Prostate gland (tissue), 2 donors: ENCODE data around the gene MPC1. TPM values are rescaled to one million over a fixed set of nuclear protein-coding genes. Genes with fewer than 3 reads are reported as not detected.
"Not testable (repeated sequence)": the region's sequence is repeated elsewhere in the genome, so short reads cannot be mapped to it uniquely, and the experiment has no call there.

Experiments used
- DNase-seq: peaks from one replicate; pipeline ENCODE4 v3.0.0-alpha.2; 2019; ENCODE audit warnings: low spot score
- H3K27ac ChIP-seq, 2 donors: fragments of 200-600 bp; sonication (generic); 2 replicates each; pipeline ENCODE4 v1.5.1; 2017 to 2019
- H3K27me3 ChIP-seq: fragments of 200-600 bp; sonication (generic); replicated peaks from 2 replicates; pipeline ENCODE4 v1.5.1; 2019; ENCODE audit not compliant: insufficient read depth
- H3K36me3 ChIP-seq, 2 donors: fragments of 200-600 bp; sonication (generic); 1 replicate in 1 of 2; 2 replicates in 1 of 2; pipeline versions ENCODE4 v1.5.1 to v1.8.1; 2017 to 2019
- H3K4me1 ChIP-seq: fragments of 200-600 bp; sonication (generic); replicated peaks from 2 replicates; pipeline ENCODE4 v1.5.1; 2019
- H3K4me3 ChIP-seq, 2 donors: fragments of 200-600 bp; sonication (generic); 2 replicates each; pipeline ENCODE4 v1.5.1; 2017 to 2019
- H3K9me3 ChIP-seq: fragments of 200-600 bp; sonication (generic); 2 replicates; pipeline ENCODE4 v1.5.1; 2017
- POLR2A ChIP-seq: fragments of 450-650 bp; IDR thresholded peaks from one replicate; pipeline ENCODE4 v1.6.1; 2016; ENCODE audit warnings: antibody characterized with exemption, mild to moderate bottlenecking
- POLR2AphosphoS5 ChIP-seq: sonication (generic); formaldehyde crosslinking; IDR thresholded peaks from one replicate; pipeline ENCODE4 v1.6.1; 2017; ENCODE audit warnings: antibody characterized with exemption
- WGBS: methylation state at CpG from one replicate; pipeline ENCODE4 v1.1.5; 2018; 5-methylcytosine and 5-hydroxymethylcytosine counted together
- intact Hi-C: fragments of 100-400 bp; cut with DNase I; formaldehyde crosslinking; loops from one replicate; pipeline ENCODE4 v1.14.2; 2022
- total RNA-seq, 2 donors: library from RNA; depleted of rRNA; stranded (reverse); fragments of >200 nt; gene quantifications; one replicate each; pipeline ENCODE4 v1.1.0, GENCODE V29; 2016
- TF ChIP-seq, protein P1 (sequence below), 4 experiments: fragments of 200-600 bp in 2 of 4; fragments of 450-650 bp in 2 of 4; sonication (generic) in 2 of 4; IDR thresholded peaks; 1 replicate in 3 of 4; 2 replicates in 1 of 4; pipeline ENCODE4 v1.5.1; 2016 to 2019; ENCODE audit warnings: antibody characterized with exemption in 4 of 4, mild to moderate bottlenecking in 2 of 4, moderate library complexity in 2 of 4

The MPC1 gene
- total RNA-seq, 2 donors from 2014 or later = 25.3 to 58.9 TPM

DNA sequence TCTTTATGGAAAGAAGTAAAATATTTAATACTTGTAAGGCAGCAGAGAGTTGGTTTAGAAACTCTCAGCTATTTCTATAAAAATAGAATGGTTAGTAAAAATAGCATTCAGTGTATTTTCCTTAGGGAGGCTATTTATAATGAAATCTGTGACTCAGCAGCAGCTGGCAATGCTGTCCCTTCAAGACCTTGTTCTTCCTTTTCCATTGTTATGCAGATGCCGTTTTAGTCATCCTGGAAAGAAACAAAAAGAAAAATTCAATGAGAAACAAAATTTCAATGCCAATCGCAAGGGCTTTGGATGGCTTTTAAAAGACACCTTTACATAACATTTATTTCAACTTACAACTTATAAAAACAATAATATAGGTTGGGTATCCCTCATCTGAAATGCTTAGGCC is 17.5 kb downstream of the MPC1 start:
- H3K27ac ChIP-seq = no peak overlapping the region
- H3K4me1 ChIP-seq = no peaks in the 10 kb centered on the region
- 53% methylated on average over 2 of the region's 2 CpGs for WGBS
- no peak overlapping the region for H3K4me3 ChIP-seq
- no peaks in the 10 kb centered on the region for H3K36me3 ChIP-seq
- TF ChIP-seq POLR2AphosphoS5 (no peak), POLR2A (no peak)
- TF ChIP-seq, protein P1, sequence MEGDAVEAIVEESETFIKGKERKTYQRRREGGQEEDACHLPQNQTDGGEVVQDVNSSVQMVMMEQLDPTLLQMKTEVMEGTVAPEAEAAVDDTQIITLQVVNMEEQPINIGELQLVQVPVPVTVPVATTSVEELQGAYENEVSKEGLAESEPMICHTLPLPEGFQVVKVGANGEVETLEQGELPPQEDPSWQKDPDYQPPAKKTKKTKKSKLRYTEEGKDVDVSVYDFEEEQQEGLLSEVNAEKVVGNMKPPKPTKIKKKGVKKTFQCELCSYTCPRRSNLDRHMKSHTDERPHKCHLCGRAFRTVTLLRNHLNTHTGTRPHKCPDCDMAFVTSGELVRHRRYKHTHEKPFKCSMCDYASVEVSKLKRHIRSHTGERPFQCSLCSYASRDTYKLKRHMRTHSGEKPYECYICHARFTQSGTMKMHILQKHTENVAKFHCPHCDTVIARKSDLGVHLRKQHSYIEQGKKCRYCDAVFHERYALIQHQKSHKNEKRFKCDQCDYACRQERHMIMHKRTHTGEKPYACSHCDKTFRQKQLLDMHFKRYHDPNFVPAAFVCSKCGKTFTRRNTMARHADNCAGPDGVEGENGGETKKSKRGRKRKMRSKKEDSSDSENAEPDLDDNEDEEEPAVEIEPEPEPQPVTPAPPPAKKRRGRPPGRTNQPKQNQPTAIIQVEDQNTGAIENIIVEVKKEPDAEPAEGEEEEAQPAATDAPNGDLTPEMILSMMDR (IDR thresholded peaks at IDR 0.05) = no peak
- no peaks in the 10 kb centered on the region for H3K9me3 ChIP-seq
- DNase-seq = no peak
- no peaks in the 10 kb centered on the region for H3K27me3 ChIP-seq
- intact Hi-C loops = no loop called here

DNA sequence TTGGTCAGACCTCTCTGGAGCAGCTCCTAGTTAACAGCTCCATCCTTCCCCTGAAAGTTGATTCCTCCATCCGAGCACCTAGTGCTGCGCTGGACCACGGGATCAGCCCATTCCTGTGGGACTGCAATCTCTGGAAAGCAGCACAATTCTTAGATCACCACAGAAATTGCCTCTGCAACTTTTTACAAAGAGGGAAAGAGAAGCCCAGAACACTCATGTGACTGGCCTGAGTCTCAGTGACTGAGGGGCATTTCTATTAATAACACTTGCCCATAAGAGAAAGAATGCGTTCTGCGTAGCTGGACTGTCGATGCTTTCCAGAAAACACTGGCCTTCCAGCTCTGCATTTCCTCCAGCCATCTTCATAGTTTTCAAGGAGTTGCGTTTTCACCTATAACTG is 18.3 kb downstream of the MPC1 start:
- intact Hi-C loops = no loop called here
- Histone ChIP-seq H3K27me3 (no peaks in the 10 kb centered on the region), H3K9me3 (no peaks in the 10 kb centered on the region), H3K4me1 (no peaks in the 10 kb centered on the region), H3K36me3 (no peaks in the 10 kb centered on the region), H3K27ac (no peak overlapping the region), H3K4me3 (no peak overlapping the region)
- WGBS = 89% methylated on average over 7 of the region's 7 CpGs
- TF ChIP-seq, protein P1 (IDR thresholded peaks at IDR 0.05) = no peak
- no peak for TF ChIP-seq POLR2AphosphoS5
- TF ChIP-seq POLR2A = no peak
- no peak for DNase-seq

- H3K4me3 ChIP-seq, H3K9me3 ChIP-seq, intact Hi-C loops, H3K27me3 ChIP-seq, H3K27ac ChIP-seq, H3K36me3 ChIP-seq, H3K4me1 ChIP-seq, DNase-seq: not testable (repeated sequence)
- WGBS = 97% methylated on average over 4 of the region's 4 CpGs
Observed at GRCh38 chr6:166362427-166362826, 20.3 kb downstream of the MPC1 start.

DNA sequence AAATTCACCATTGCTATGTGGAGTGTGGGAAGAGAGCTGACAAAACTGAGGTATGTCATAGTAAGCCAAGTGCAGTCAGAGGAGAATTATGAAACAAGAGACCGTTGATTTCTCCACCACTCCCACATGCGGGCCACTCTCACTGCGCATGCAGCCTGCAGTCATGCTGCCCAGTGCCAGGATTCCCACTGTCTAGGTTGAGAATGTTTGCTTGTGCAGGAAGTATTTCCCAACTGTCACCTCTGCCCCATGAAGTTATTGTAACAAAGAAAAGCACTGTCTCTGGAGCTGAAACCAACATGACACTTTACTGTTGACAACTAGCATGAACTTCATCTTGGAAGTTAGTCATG is 21.7 kb downstream of the MPC1 start:
- Histone ChIP-seq H3K4me1 (no peaks in the 10 kb centered on the region), H3K4me3 (no peak overlapping the region), H3K27ac (no peak overlapping the region), H3K9me3 (no peaks in the 10 kb centered on the region), H3K27me3 (no peaks in the 10 kb centered on the region), H3K36me3 (no peaks in the 10 kb centered on the region)
- intact Hi-C loops = no loop called here
- WGBS = 48% methylated on average over 3 of the region's 3 CpGs
- DNase-seq = peak; percentile 42
- TF ChIP-seq POLR2AphosphoS5 (peak; percentile 21), POLR2A (no peak)

- H3K27me3 ChIP-seq = no peaks in the 10 kb centered on the region
- TF ChIP-seq POLR2AphosphoS5 (no peak), POLR2A (no peak)
- TF ChIP-seq, protein P1 (IDR thresholded peaks at IDR 0.05) = no peak
- H3K4me3 ChIP-seq = no peak overlapping the region
- no peak for DNase-seq
- no peaks in the 10 kb centered on the region for H3K9me3 ChIP-seq
- no peaks in the 10 kb centered on the region for H3K36me3 ChIP-seq
- intact Hi-C loops = no loop called here
- WGBS = 54% methylated on average over 8 of the region's 8 CpGs
- no peaks in the 10 kb centered on the region for H3K4me1 ChIP-seq
- H3K27ac ChIP-seq = no peak overlapping the region
Observed at GRCh38 chr6:166360243-166361076, 22.3 kb downstream of the MPC1 start.

GRCh38 chr6:166355552-166355951 is 27.2 kb downstream of the MPC1 start:
- Histone ChIP-seq H3K36me3 (no peaks in the 10 kb centered on the region), H3K4me3 (no peak overlapping the region), H3K9me3 (no peaks in the 10 kb centered on the region), H3K27ac (no peak overlapping the region), H3K4me1 (no peaks in the 10 kb centered on the region), H3K27me3 (no peaks in the 10 kb centered on the region)
- intact Hi-C loops = no loop called here
- WGBS = 65% methylated on average over 5 of the region's 5 CpGs
- TF ChIP-seq, protein P1 (IDR thresholded peaks at IDR 0.05) = no peak
- TF ChIP-seq POLR2A (no peak), POLR2AphosphoS5 (no peak)
- no peak for DNase-seq
